HepG2 (cell line): ENCODE data around the gene C9orf40. TPM values are rescaled to one million over a fixed set of nuclear protein-coding genes. Genes with fewer than 3 reads are reported as not detected.

Source experiments
- ARHGAP35 ChIP-seq: sonication (generic); formaldehyde crosslinking; IDR thresholded peaks from 2 replicates; pipeline ENCODE4 v1.9.0; 2022; ENCODE audit warnings: mild to moderate bottlenecking, inconsistent platforms, moderate library complexity, missing genetic modification reagents, borderline replicate concordance
- CBX1 ChIP-seq: IDR thresholded peaks from one replicate; pipeline ENCODE4 v1.6.1; 2016; ENCODE audit warnings: antibody characterized with exemption, low read depth
- CBX2 ChIP-seq, 2 experiments: fragments of 200-600 bp in 1 of 2; sonication (generic); formaldehyde crosslinking in 1 of 2; IDR thresholded peaks; 2 replicates each; pipeline versions ENCODE4 v1.7.0 to v1.8.1; 2018 to 2022; ENCODE audit warnings: low read depth in 2 of 2, low read length in 1 of 2, mild to moderate bottlenecking in 1 of 2, missing genetic modification reagents in 1 of 2
- CERS6 ChIP-seq: sonication (generic); formaldehyde crosslinking; IDR thresholded peaks from 2 replicates; pipeline ENCODE4 v1.5.0; 2020; ENCODE audit warnings: missing genetic modification reagents
- EZH2 ChIP-seq: conservative IDR thresholded peaks from 2 replicates; pipeline ENCODE4 v1.6.1; 2012; ENCODE audit warnings: mild to moderate bottlenecking, low read depth, low read length, moderate library complexity
- KDM4B ChIP-seq: sonication (generic); formaldehyde crosslinking; IDR thresholded peaks from 2 replicates; pipeline ENCODE4 v1.4.0; 2020; ENCODE audit warnings: missing genetic modification reagents
- LCORL ChIP-seq, 2 experiments: fragments of 450-650 bp in 1 of 2; sonication (generic) in 1 of 2; formaldehyde crosslinking in 1 of 2; IDR thresholded peaks; 2 replicates each; pipeline versions ENCODE4 v1.5.0 to v1.6.1; 2017 to 2020; ENCODE audit warnings: antibody characterized with exemption in 1 of 2, missing genetic modification reagents in 1 of 2
- MATR3 ChIP-seq: sonication (generic); formaldehyde crosslinking; IDR thresholded peaks from 2 replicates; pipeline ENCODE4 v1.4.0; 2020; ENCODE audit warnings: missing genetic modification reagents
- MEF2D ChIP-seq: sonication (generic); formaldehyde crosslinking; IDR thresholded peaks from 2 replicates; pipeline ENCODE4 v1.5.1; 2020; ENCODE audit warnings: mild to moderate bottlenecking, missing genetic modification reagents
- MYNN ChIP-seq: sonication (generic); formaldehyde crosslinking; IDR thresholded peaks from 2 replicates; pipeline ENCODE4 v1.4.0; 2020; ENCODE audit warnings: mild to moderate bottlenecking, low read depth, missing genetic modification reagents
- PRMT3 ChIP-seq: sonication (generic); formaldehyde crosslinking; IDR thresholded peaks from 2 replicates; pipeline ENCODE4 v1.8.1; 2022; ENCODE audit warnings: low read depth, mild to moderate bottlenecking, moderate library complexity, missing genetic modification reagents, borderline replicate concordance
- REL ChIP-seq: sonication (generic); formaldehyde crosslinking; conservative IDR thresholded peaks from 2 replicates; pipeline ENCODE4 v1.8.0; 2022; ENCODE audit warnings: mild to moderate bottlenecking, missing genetic modification reagents, moderate library complexity
- SMARCE1 ChIP-seq: fragments of 450-650 bp; IDR thresholded peaks from 2 replicates; pipeline ENCODE4 v1.6.1; 2017; ENCODE audit warnings: borderline replicate concordance
- SP4 ChIP-seq: sonication (generic); formaldehyde crosslinking; IDR thresholded peaks from 2 replicates; pipeline ENCODE4 v1.8.1; 2023; ENCODE audit warnings: mild to moderate bottlenecking, missing genetic modification reagents
- ZBED4 ChIP-seq: sonication (generic); formaldehyde crosslinking; IDR thresholded peaks from 2 replicates; pipeline ENCODE4 v1.4.0; 2020; ENCODE audit warnings: missing genetic modification reagents, borderline replicate concordance
- ZBTB37 ChIP-seq: sonication (generic); formaldehyde crosslinking; IDR thresholded peaks from 2 replicates; pipeline ENCODE4 v1.4.0; 2020; ENCODE audit warnings: mild to moderate bottlenecking, missing genetic modification reagents
- ZC3H4 ChIP-seq: sonication (generic); formaldehyde crosslinking; IDR thresholded peaks from 2 replicates; pipeline ENCODE4 v1.4.0; 2020; ENCODE audit warnings: missing genetic modification reagents, borderline replicate concordance
- ZKSCAN1 ChIP-seq: fragments of 150-350 bp; IDR thresholded peaks from 2 replicates; pipeline ENCODE4 v1.6.1; 2014; ENCODE audit warnings: low read length
- ZNF275 ChIP-seq: sonication (generic); formaldehyde crosslinking; IDR thresholded peaks from 2 replicates; pipeline ENCODE4 v1.8.0; 2022; ENCODE audit warnings: missing genetic modification reagents, mild to moderate bottlenecking, inconsistent platforms, borderline replicate concordance
- ZNF432 ChIP-seq: sonication (generic); formaldehyde crosslinking; IDR thresholded peaks from 2 replicates; pipeline ENCODE4 v1.5.0; 2020; ENCODE audit warnings: missing genetic modification reagents, mild to moderate bottlenecking, borderline replicate concordance
- polyA plus RNA-seq, 8 experiments: library from polyadenylated mRNA; depleted of rRNA in 3 of 8; stranded (reverse) in 7 of 8; unstranded in 1 of 8; fragments of >200 nt; fragmentation: Illumina TruSeq in 4 of 8; extraction: Trizol in 4 of 8; gene quantifications; 2 replicates each; pipeline versions ENCODE4 v1.2.1 to v1.2.3, GENCODE V29; 2011 to 2016; ENCODE audit warnings: low read depth in 4 of 8, missing spikeins in 1 of 8, mixed read lengths in 1 of 8; ENCODE audit not compliant: insufficient read depth in 1 of 8
- total RNA-seq, 5 experiments: library from RNA; depleted of rRNA; stranded (reverse); fragments of >200 nt; fragmentation: Illumina TruSeq; extraction: Trizol; gene quantifications; 2 replicates each; pipeline ENCODE4 v1.2.3, GENCODE V29; 2016; ENCODE audit warnings: low read depth in 1 of 5

The C9orf40 gene
- total and polyA plus RNA-seq, 2 of the 13 experiments (the other 11 are each of a cell fraction or from before 2014, with no cell fraction given) = 3.0 to 13.5 TPM

GRCh38 chr9:75001719-75002421, 49.2 kb upstream of the C9orf40 start (continued):
- TF ChIP-seq ZBTB37 (CRISPR knock-in tag) (no peak), REL (CRISPR knock-in tag) (no peak), MATR3 (CRISPR knock-in tag) (no peak), ARHGAP35 (no peak), EZH2 (no peak), SP4 (no peak), CBX1 (no peak), ZKSCAN1 (no peak), PRMT3 (no peak), ZNF275 (CRISPR knock-in tag) (no peak), CBX2 (IDR thresholded peaks at IDR 0.05; ENCODE audit: low read depth, low read length) (no peak), CBX2 (CRISPR knock-in tag; IDR thresholded peaks at IDR 0.05; ENCODE audit: low read depth) (no peak), MEF2D (peak; percentile 76), ZNF432 (CRISPR knock-in tag) (no peak), KDM4B (CRISPR knock-in tag) (no peak), CERS6 (CRISPR knock-in tag) (no peak), ZC3H4 (CRISPR knock-in tag) (no peak), SMARCE1 (no peak), MYNN (CRISPR knock-in tag) (no peak), LCORL (IDR thresholded peaks at IDR 0.05) (peak; percentile 57; the same call in 1 of the 2 replicates), LCORL (CRISPR knock-in tag; IDR thresholded peaks at IDR 0.05) (0 out of 2 replicates have a peak, but pooled peaks have one; percentile 60), ZBED4 (CRISPR knock-in tag) (peak; percentile 50; the same call in 1 of the 2 replicates)
